ENCODE data around the gene DIP2A. TPM values are rescaled to one million over a fixed set of nuclear protein-coding genes. Genes with fewer than 3 reads are reported as not detected.

Gene DIP2A
- total and polyA plus RNA-seq, 3 donors from 2014 or later = 42.5 to 104 (median 94.3) TPM

DNA sequence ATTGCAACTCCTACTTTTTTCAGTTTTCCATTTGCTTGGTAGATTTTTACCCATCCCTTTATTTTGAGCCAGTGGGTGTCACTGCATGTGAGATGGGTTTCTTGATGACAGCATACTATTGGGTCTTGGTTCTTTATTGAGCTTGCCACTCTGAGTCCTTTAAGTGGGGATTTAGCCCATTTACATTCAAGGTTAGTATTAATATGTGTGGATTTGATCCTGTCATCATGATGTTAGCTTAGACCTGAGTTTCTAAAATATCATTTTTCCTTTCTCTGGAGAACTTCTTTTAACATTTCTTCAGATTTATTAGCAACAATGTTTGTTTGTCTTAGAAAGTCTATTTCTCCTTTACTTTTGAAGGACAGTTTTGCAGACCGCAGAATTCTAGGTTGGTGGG, 158.0 kb downstream of the DIP2A start:
- Histone ChIP-seq H3K4me3 (no peak overlapping the region), H3K27me3 (no peaks in the 10 kb centered on the region), H3K36me3 (ENCODE audit: low read depth, missing control alignments) (no peaks in the 10 kb centered on the region), H3K4me1 (peaks cover 6% of the 10 kb centered on the region), H3K9me3 (no peaks in the 10 kb centered on the region), H3K27ac (no peak overlapping the region)
- 95% methylated on average over 1 of the region's 1 CpG for WGBS, 2 donors
- intact Hi-C loops (cut with DNase I; ENCODE audit: low total_unique reads) = no loop called here
- TF ChIP-seq, protein P1, sequence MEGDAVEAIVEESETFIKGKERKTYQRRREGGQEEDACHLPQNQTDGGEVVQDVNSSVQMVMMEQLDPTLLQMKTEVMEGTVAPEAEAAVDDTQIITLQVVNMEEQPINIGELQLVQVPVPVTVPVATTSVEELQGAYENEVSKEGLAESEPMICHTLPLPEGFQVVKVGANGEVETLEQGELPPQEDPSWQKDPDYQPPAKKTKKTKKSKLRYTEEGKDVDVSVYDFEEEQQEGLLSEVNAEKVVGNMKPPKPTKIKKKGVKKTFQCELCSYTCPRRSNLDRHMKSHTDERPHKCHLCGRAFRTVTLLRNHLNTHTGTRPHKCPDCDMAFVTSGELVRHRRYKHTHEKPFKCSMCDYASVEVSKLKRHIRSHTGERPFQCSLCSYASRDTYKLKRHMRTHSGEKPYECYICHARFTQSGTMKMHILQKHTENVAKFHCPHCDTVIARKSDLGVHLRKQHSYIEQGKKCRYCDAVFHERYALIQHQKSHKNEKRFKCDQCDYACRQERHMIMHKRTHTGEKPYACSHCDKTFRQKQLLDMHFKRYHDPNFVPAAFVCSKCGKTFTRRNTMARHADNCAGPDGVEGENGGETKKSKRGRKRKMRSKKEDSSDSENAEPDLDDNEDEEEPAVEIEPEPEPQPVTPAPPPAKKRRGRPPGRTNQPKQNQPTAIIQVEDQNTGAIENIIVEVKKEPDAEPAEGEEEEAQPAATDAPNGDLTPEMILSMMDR (IDR thresholded peaks at IDR 0.05) = no peak
- no peak for TF ChIP-seq POLR2A (IDR thresholded peaks at IDR 0.05)
- no peak for DNase-seq

- intact Hi-C loops (cut with DNase I; ENCODE audit: low total_unique reads) = no loop called here
- TF ChIP-seq POLR2A (IDR thresholded peaks at IDR 0.05) = no peak
- TF ChIP-seq, protein P1 (IDR thresholded peaks at IDR 0.05) = no peak
- Histone ChIP-seq H3K4me3 (no peak overlapping the region), H3K27ac (no peak overlapping the region), H3K4me1 (peaks cover 13% of the 10 kb centered on the region), H3K9me3 (no peaks in the 10 kb centered on the region), H3K36me3 (ENCODE audit: low read depth, missing control alignments) (no peaks in the 10 kb centered on the region), H3K27me3 (no peaks in the 10 kb centered on the region)
- 81% methylated on average over 6 of the region's 6 CpGs for WGBS, 2 donors
- DNase-seq = no peak
These were observed 158.8 kb downstream of the DIP2A start for GRCh38 chr21:46617267-46618051.

DNA sequence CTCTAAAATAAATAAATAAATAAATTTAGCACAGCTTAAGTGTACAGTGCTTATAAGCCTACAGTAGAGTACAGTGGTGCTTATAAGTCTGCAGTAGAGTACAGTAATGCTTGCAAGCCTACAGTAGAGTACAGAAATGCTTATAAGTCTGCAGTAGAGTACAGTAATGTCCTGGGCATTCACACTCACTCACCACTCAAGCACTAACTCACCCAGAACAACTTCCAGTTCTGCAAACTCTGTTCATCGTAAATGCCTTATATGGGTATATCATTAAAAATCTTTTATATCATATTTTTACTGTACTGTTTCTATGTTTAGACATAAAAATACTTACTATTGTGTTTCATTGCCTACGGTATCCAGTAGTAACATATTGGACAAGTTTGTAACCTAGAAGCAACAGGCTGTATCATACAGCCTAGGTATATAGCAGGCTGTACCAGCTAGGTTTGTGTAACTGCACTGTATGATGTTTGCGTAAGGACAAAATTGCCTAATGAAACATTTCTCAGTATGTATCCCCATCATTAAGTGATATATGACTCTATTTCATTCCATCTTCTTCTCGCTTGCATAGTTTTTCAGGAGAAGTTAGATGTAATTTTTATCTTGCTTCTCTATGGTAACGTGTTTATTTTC, 160.2 kb downstream of the DIP2A start:
- TF ChIP-seq, protein P1 (IDR thresholded peaks at IDR 0.05) = no peak
- no peak for TF ChIP-seq POLR2A (IDR thresholded peaks at IDR 0.05)
- no peaks in the 10 kb centered on the region for H3K9me3 ChIP-seq
- intact Hi-C loops (cut with DNase I; ENCODE audit: low total_unique reads) = no loop called here
- no peaks in the 10 kb centered on the region for H3K27me3 ChIP-seq
- no peaks in the 10 kb centered on the region for H3K36me3 ChIP-seq (ENCODE audit: low read depth, missing control alignments)
- H3K27ac ChIP-seq = no peak overlapping the region
- no peak for DNase-seq
- WGBS, 2 donors = 89 to 90% methylated on average over 5 of the region's 5 CpGs
- H3K4me3 ChIP-seq = no peak overlapping the region
- peaks cover 13% of the 10 kb centered on the region for H3K4me1 ChIP-seq

Small RNA genes lying within 50 kb of the gene (small RNA-seq; reads per million reads assigned to genes)
- gene RNU6-396P = 0 to 0.09 reads per million in 2 donors

Other genes with a start within 250 kb of the DIP2A start
- gene LSS, start 230.1 kb upstream of the DIP2A start, total RNA-seq = 100 to 1,000 TPM; 126 to 152 TPM
- 35.6 TPM for gene LSS, start 230.1 kb upstream of the DIP2A start, polyA plus RNA-seq (ENCODE audit: insufficient read depth, low read depth, low replicate concordance)
- gene MCM3AP, start 173.3 kb upstream of the DIP2A start, total RNA-seq = 100 to 1,000 TPM; 107 to 136 TPM
- gene MCM3AP, start 173.3 kb upstream of the DIP2A start, polyA plus RNA-seq (ENCODE audit: insufficient read depth, low read depth, low replicate concordance) = 68.3 TPM
- gene YBEY, start 172.5 kb upstream of the DIP2A start, total RNA-seq = 10 to 100 TPM; 50.7 to 55.0 TPM
- 141 TPM for gene YBEY, start 172.5 kb upstream of the DIP2A start, polyA plus RNA-seq (ENCODE audit: insufficient read depth, low read depth, low replicate concordance)
- 10 to 100 TPM; 13.7 to 21.6 TPM for gene C21orf58, start 135.0 kb upstream of the DIP2A start, total RNA-seq
- 13.6 TPM for gene C21orf58, start 135.0 kb upstream of the DIP2A start, polyA plus RNA-seq (ENCODE audit: insufficient read depth, low read depth, low replicate concordance)
- gene PCNT, start 134.7 kb upstream of the DIP2A start, total RNA-seq = 100 to 1,000 TPM; 116 to 169 TPM
- 44.7 TPM for gene PCNT, start 134.7 kb upstream of the DIP2A start, polyA plus RNA-seq (ENCODE audit: insufficient read depth, low read depth, low replicate concordance)
- 1 to 10 TPM; 2.7 to 7.4 TPM for gene S100B, start 146.2 kb downstream of the DIP2A start, total RNA-seq
- gene S100B, start 146.2 kb downstream of the DIP2A start, polyA plus RNA-seq (ENCODE audit: insufficient read depth, low read depth, low replicate concordance) = 7.1 TPM
- gene PRMT2, start 176.8 kb downstream of the DIP2A start, total RNA-seq = 10 to 100 TPM; 81.6 to 88.9 TPM
- gene PRMT2, start 176.8 kb downstream of the DIP2A start, polyA plus RNA-seq (ENCODE audit: insufficient read depth, low read depth, low replicate concordance) = 59.4 TPM